Ishikawa (cell line): ENCODE measurements around the gene ADGRB2.

ENCODE experiments used
- CEBPB ChIP-seq: IDR thresholded peaks from 2 replicates; pipeline ENCODE4 v1.6.1; 2012
- EGR1 ChIP-seq: IDR thresholded peaks from 2 replicates; pipeline ENCODE4 v1.6.1; 2012
- EP300 ChIP-seq: IDR thresholded peaks from 2 replicates; pipeline ENCODE4 v1.6.1; 2012; ENCODE audit warnings: borderline replicate concordance
- FOXM1 ChIP-seq: IDR thresholded peaks from 2 replicates; pipeline ENCODE4 v1.6.1; 2012; ENCODE audit warnings: low read depth, borderline replicate concordance
- TAF1 ChIP-seq: IDR thresholded peaks from 2 replicates; pipeline ENCODE4 v1.6.1; 2012; ENCODE audit warnings: low read depth, mild to moderate bottlenecking
- TCF12 ChIP-seq: IDR thresholded peaks from 2 replicates; pipeline ENCODE4 v1.6.1; 2012; ENCODE audit warnings: low read depth
- TEAD4 ChIP-seq: IDR thresholded peaks from 2 replicates; pipeline ENCODE4 v1.6.1; 2012
- YY1 ChIP-seq: IDR thresholded peaks from 2 replicates; pipeline ENCODE4 v1.6.1; 2012; ENCODE audit warnings: low read depth
- ZBTB7A ChIP-seq: IDR thresholded peaks from 2 replicates; pipeline ENCODE4 v1.6.1; 2012; ENCODE audit warnings: low read depth
- TF ChIP-seq, protein P1 (sequence below): IDR thresholded peaks from 2 replicates; pipeline ENCODE4 v1.6.1; 2012; ENCODE audit warnings: low read depth, mild to moderate bottlenecking
- TF ChIP-seq, protein P2 (sequence below): IDR thresholded peaks from 2 replicates; pipeline ENCODE4 v1.6.1; 2012
- TF ChIP-seq, protein P3 (sequence below): IDR thresholded peaks from 2 replicates; pipeline ENCODE4 v1.6.1; 2012

GRCh38 chr1:31752952-31753475, 11.1 kb downstream of the ADGRB2 start:
- no peak for TF ChIP-seq CEBPB
- no peak for TF ChIP-seq EGR1
- TF ChIP-seq EP300: no peak
- no peak for TF ChIP-seq ZBTB7A
- TF ChIP-seq TCF12: no peak
- TF ChIP-seq, protein P1, sequence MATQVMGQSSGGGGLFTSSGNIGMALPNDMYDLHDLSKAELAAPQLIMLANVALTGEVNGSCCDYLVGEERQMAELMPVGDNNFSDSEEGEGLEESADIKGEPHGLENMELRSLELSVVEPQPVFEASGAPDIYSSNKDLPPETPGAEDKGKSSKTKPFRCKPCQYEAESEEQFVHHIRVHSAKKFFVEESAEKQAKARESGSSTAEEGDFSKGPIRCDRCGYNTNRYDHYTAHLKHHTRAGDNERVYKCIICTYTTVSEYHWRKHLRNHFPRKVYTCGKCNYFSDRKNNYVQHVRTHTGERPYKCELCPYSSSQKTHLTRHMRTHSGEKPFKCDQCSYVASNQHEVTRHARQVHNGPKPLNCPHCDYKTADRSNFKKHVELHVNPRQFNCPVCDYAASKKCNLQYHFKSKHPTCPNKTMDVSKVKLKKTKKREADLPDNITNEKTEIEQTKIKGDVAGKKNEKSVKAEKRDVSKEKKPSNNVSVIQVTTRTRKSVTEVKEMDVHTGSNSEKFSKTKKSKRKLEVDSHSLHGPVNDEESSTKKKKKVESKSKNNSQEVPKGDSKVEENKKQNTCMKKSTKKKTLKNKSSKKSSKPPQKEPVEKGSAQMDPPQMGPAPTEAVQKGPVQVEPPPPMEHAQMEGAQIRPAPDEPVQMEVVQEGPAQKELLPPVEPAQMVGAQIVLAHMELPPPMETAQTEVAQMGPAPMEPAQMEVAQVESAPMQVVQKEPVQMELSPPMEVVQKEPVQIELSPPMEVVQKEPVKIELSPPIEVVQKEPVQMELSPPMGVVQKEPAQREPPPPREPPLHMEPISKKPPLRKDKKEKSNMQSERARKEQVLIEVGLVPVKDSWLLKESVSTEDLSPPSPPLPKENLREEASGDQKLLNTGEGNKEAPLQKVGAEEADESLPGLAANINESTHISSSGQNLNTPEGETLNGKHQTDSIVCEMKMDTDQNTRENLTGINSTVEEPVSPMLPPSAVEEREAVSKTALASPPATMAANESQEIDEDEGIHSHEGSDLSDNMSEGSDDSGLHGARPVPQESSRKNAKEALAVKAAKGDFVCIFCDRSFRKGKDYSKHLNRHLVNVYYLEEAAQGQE: no peak
- TF ChIP-seq YY1: no peak
- no peak for TF ChIP-seq TEAD4
- TF ChIP-seq TAF1: no peak
- TF ChIP-seq, protein P2, sequence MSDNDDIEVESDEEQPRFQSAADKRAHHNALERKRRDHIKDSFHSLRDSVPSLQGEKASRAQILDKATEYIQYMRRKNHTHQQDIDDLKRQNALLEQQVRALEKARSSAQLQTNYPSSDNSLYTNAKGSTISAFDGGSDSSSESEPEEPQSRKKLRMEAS: no peak
- TF ChIP-seq, protein P3, sequence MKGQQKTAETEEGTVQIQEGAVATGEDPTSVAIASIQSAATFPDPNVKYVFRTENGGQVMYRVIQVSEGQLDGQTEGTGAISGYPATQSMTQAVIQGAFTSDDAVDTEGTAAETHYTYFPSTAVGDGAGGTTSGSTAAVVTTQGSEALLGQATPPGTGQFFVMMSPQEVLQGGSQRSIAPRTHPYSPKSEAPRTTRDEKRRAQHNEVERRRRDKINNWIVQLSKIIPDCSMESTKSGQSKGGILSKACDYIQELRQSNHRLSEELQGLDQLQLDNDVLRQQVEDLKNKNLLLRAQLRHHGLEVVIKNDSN: no peak
- TF ChIP-seq FOXM1: no peak
